ENCODE results near the gene ABHD8. TPM values are rescaled to one million over a fixed set of nuclear protein-coding genes. Genes with fewer than 3 reads are reported as not detected.

Gene ABHD8
- total RNA-seq, 1 experiment from 2014 or later, result 13.2 TPM

DNA sequence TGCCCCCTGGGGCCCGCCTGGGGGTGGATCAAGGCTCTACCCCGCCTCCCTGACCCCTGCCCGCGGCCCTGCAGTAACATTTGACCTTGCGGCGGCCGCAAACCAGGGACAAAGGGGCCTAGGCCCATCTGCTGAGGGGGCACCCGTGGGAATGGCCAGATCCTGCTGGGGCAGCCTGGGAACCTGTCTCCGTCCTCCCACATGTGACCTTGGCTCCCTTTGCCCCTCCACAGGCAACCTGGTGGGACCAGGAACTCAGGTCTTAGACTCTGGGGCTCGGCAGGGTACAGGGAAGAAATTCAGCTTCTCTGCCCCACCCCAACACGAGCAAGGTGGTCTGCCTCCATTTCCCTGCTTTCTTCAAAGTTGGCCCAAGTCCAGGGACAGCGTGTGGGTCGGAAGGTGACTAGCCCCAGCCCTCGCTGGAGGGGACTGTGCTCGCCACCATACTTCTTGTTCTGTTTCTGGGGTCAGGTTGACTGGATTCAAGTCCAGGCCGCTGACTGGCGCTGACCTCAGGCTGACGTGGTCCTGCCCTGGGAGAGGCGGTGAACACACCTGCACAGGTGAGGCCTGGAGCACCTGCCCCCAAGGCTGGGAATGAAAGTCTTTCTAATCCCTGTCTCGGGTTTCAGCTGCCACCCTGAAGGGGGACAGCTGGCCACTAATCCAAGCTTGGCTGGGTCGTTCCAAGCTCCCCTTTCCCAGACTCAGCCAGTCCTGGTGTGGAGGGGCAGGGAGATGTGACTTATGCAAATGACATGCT, 55.0 kb downstream of the ABHD8 start (continued):
- TF ChIP-seq, protein P1, sequence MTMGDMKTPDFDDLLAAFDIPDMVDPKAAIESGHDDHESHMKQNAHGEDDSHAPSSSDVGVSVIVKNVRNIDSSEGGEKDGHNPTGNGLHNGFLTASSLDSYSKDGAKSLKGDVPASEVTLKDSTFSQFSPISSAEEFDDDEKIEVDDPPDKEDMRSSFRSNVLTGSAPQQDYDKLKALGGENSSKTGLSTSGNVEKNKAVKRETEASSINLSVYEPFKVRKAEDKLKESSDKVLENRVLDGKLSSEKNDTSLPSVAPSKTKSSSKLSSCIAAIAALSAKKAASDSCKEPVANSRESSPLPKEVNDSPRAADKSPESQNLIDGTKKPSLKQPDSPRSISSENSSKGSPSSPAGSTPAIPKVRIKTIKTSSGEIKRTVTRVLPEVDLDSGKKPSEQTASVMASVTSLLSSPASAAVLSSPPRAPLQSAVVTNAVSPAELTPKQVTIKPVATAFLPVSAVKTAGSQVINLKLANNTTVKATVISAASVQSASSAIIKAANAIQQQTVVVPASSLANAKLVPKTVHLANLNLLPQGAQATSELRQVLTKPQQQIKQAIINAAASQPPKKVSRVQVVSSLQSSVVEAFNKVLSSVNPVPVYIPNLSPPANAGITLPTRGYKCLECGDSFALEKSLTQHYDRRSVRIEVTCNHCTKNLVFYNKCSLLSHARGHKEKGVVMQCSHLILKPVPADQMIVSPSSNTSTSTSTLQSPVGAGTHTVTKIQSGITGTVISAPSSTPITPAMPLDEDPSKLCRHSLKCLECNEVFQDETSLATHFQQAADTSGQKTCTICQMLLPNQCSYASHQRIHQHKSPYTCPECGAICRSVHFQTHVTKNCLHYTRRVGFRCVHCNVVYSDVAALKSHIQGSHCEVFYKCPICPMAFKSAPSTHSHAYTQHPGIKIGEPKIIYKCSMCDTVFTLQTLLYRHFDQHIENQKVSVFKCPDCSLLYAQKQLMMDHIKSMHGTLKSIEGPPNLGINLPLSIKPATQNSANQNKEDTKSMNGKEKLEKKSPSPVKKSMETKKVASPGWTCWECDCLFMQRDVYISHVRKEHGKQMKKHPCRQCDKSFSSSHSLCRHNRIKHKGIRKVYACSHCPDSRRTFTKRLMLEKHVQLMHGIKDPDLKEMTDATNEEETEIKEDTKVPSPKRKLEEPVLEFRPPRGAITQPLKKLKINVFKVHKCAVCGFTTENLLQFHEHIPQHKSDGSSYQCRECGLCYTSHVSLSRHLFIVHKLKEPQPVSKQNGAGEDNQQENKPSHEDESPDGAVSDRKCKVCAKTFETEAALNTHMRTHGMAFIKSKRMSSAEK (CRISPR knock-in tag; IDR thresholded peaks at IDR 0.05; ENCODE audit: borderline replicate concordance), result no peak
- TF ChIP-seq FOXJ3 (CRISPR knock-in tag; IDR thresholded peaks at IDR 0.05; ENCODE audit: borderline replicate concordance), result no peak
- TF ChIP-seq ELF4 (CRISPR knock-in tag; IDR thresholded peaks at IDR 0.05; ENCODE audit: low read depth), result no peak
- peak; percentile 27; the same call in 1 of the 2 replicates for TF ChIP-seq ZNF423 (CRISPR knock-in tag; IDR thresholded peaks at IDR 0.05)
- TF ChIP-seq KAT7 (CRISPR knock-in tag; IDR thresholded peaks at IDR 0.05; ENCODE audit: borderline replicate concordance), result no peak
- no peak for TF ChIP-seq ZNF425 (CRISPR knock-in tag; conservative IDR thresholded peaks at IDR 0.05)
- no peak for TF ChIP-seq EMX1 (CRISPR knock-in tag; IDR thresholded peaks at IDR 0.05)
- no peak for TF ChIP-seq ZNF396 (CRISPR knock-in tag; IDR thresholded peaks at IDR 0.05; ENCODE audit: borderline replicate concordance)
- TF ChIP-seq, protein P2, sequence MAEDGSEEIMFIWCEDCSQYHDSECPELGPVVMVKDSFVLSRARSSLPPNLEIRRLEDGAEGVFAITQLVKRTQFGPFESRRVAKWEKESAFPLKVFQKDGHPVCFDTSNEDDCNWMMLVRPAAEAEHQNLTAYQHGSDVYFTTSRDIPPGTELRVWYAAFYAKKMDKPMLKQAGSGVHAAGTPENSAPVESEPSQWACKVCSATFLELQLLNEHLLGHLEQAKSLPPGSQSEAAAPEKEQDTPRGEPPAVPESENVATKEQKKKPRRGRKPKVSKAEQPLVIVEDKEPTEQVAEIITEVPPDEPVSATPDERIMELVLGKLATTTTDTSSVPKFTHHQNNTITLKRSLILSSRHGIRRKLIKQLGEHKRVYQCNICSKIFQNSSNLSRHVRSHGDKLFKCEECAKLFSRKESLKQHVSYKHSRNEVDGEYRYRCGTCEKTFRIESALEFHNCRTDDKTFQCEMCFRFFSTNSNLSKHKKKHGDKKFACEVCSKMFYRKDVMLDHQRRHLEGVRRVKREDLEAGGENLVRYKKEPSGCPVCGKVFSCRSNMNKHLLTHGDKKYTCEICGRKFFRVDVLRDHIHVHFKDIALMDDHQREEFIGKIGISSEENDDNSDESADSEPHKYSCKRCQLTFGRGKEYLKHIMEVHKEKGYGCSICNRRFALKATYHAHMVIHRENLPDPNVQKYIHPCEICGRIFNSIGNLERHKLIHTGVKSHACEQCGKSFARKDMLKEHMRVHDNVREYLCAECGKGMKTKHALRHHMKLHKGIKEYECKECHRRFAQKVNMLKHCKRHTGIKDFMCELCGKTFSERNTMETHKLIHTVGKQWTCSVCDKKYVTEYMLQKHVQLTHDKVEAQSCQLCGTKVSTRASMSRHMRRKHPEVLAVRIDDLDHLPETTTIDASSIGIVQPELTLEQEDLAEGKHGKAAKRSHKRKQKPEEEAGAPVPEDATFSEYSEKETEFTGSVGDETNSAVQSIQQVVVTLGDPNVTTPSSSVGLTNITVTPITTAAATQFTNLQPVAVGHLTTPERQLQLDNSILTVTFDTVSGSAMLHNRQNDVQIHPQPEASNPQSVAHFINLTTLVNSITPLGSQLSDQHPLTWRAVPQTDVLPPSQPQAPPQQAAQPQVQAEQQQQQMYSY (CRISPR knock-in tag; IDR thresholded peaks at IDR 0.05), result peak; percentile 90
- TF ChIP-seq ZNF232 (CRISPR knock-in tag; IDR thresholded peaks at IDR 0.05), result no peak
- no peak for TF ChIP-seq CBFB (CRISPR knock-in tag; IDR thresholded peaks at IDR 0.05; ENCODE audit: low read depth)
- TF ChIP-seq, protein P3, sequence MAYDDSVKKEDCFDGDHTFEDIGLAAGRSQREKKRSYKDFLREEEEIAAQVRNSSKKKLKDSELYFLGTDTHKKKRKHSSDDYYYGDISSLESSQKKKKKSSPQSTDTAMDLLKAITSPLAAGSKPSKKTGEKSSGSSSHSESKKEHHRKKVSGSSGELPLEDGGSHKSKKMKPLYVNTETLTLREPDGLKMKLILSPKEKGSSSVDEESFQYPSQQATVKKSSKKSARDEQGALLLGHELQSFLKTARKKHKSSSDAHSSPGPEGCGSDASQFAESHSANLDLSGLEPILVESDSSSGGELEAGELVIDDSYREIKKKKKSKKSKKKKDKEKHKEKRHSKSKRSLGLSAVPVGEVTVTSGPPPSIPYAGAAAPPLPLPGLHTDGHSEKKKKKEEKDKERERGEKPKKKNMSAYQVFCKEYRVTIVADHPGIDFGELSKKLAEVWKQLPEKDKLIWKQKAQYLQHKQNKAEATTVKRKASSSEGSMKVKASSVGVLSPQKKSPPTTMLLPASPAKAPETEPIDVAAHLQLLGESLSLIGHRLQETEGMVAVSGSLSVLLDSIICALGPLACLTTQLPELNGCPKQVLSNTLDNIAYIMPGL (CRISPR knock-in tag; IDR thresholded peaks at IDR 0.05), result no peak
- TF ChIP-seq ZNF317 (CRISPR knock-in tag; IDR thresholded peaks at IDR 0.05; ENCODE audit: borderline replicate concordance, low read depth), result no peak
- no peak for TF ChIP-seq CDX4 (CRISPR knock-in tag; IDR thresholded peaks at IDR 0.05; ENCODE audit: borderline replicate concordance)
- TF ChIP-seq RELA (CRISPR knock-in tag; IDR thresholded peaks at IDR 0.05; ENCODE audit: borderline replicate concordance), result no peak
- TF ChIP-seq, protein P4, sequence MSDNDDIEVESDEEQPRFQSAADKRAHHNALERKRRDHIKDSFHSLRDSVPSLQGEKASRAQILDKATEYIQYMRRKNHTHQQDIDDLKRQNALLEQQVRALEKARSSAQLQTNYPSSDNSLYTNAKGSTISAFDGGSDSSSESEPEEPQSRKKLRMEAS (CRISPR knock-in tag; IDR thresholded peaks at IDR 0.05), result peak; percentile 45; the same call in 1 of the 2 replicates
- TF ChIP-seq, protein P5, sequence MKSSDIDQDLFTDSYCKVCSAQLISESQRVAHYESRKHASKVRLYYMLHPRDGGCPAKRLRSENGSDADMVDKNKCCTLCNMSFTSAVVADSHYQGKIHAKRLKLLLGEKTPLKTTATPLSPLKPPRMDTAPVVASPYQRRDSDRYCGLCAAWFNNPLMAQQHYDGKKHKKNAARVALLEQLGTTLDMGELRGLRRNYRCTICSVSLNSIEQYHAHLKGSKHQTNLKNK (CRISPR knock-in tag; IDR thresholded peaks at IDR 0.05), result no peak
- TF ChIP-seq RORB (CRISPR knock-in tag; IDR thresholded peaks at IDR 0.05), result no peak
- no peak for TF ChIP-seq GTF2I (CRISPR knock-in tag; conservative IDR thresholded peaks at IDR 0.05)
- TF ChIP-seq NFYB (CRISPR knock-in tag; conservative IDR thresholded peaks at IDR 0.05; ENCODE audit: low read depth), result no peak
- TF ChIP-seq ZNF219 (CRISPR knock-in tag; IDR thresholded peaks at IDR 0.05; ENCODE audit: borderline replicate concordance), result no peak
- no peak for TF ChIP-seq AR (CRISPR knock-in tag; IDR thresholded peaks at IDR 0.05)

Data from WTC11 (cell line).